ENCODE data around the gene TMEFF2.

- TF ChIP-seq GATA3 (IDR thresholded peaks at IDR 0.05; ENCODE audit: low read depth, low read length) (no peak), GATA2 (IDR thresholded peaks at IDR 0.05; ENCODE audit: low read depth, low read length) (no peak)
Measured at GRCh38 chr2:191983186-191983585, 211.5 kb downstream of the TMEFF2 start.

Data from SH-SY5Y (cell line).